ENCODE results near the gene RDH11. TPM values are rescaled to one million over a fixed set of nuclear protein-coding genes. Genes with fewer than 3 reads are reported as not detected.
A peak's percentile ranks its signal among the peaks of the same experiment; 100 is the strongest.

The RDH11 gene
- total RNA-seq, 1 donor from 2014 or later = 50.4 TPM

- DNase-seq (no peak), ATAC-seq (no peak)
- no peaks in the 10 kb centered on the region for H3K9me3 ChIP-seq
- H3K4me1 ChIP-seq = peaks cover 5% of the 10 kb centered on the region
- H3K36me3 ChIP-seq = no peaks in the 10 kb centered on the region
- intact Hi-C loops (cut with DNase I) = no loop called here
- H3K4me3 ChIP-seq = no peak overlapping the region
- TF ChIP-seq CTCF (IDR thresholded peaks at IDR 0.05) = no peak
- no peak overlapping the region for H3K27ac ChIP-seq
- H3K27me3 ChIP-seq (ENCODE audit: low read depth) = no peaks in the 10 kb centered on the region
These were observed 39.1 kb upstream of the RDH11 start for GRCh38 chr14:67734675-67735074.

- DNase-seq (no peak), ATAC-seq (no peak)
- Histone ChIP-seq H3K27me3 (ENCODE audit: low read depth) (no peaks in the 10 kb centered on the region), H3K36me3 (no peaks in the 10 kb centered on the region), H3K4me3 (no peak overlapping the region), H3K9me3 (no peaks in the 10 kb centered on the region), H3K4me1 (peaks cover 5% of the 10 kb centered on the region), H3K27ac (no peak overlapping the region)
- intact Hi-C loops (cut with DNase I) = no loop called here
- TF ChIP-seq CTCF (IDR thresholded peaks at IDR 0.05) = no peak
These were observed 38.1 kb upstream of the RDH11 start for GRCh38 chr14:67733616-67734015.

- no peaks in the 10 kb centered on the region for H3K27me3 ChIP-seq (ENCODE audit: low read depth)
- H3K9me3 ChIP-seq = no peaks in the 10 kb centered on the region
- no peaks in the 10 kb centered on the region for H3K36me3 ChIP-seq
- ATAC-seq (peak; percentile 76 to 83), DNase-seq (peak; percentile 57)
- TF ChIP-seq CTCF (IDR thresholded peaks at IDR 0.05) = no peak
- intact Hi-C loops (cut with DNase I) = no loop called here
- H3K4me1 ChIP-seq = no peaks in the 10 kb centered on the region
- H3K27ac ChIP-seq = no peak overlapping the region
- H3K4me3 ChIP-seq = no peak overlapping the region
These were observed 33.7 kb upstream of the RDH11 start for GRCh38 chr14:67729072-67729885.

GRCh38 chr14:67728258-67728657, 32.7 kb upstream of the RDH11 start:
- H3K4me3 ChIP-seq = no peak overlapping the region
- no peak for DNase-seq
- TF ChIP-seq CTCF (IDR thresholded peaks at IDR 0.05) = no peak
- no peak overlapping the region for H3K27ac ChIP-seq
- no peaks in the 10 kb centered on the region for H3K4me1 ChIP-seq
- no peak for ATAC-seq
- intact Hi-C loops (cut with DNase I) = no loop called here
- H3K36me3 ChIP-seq = no peaks in the 10 kb centered on the region
- no peaks in the 10 kb centered on the region for H3K27me3 ChIP-seq (ENCODE audit: low read depth)
- no peaks in the 10 kb centered on the region for H3K9me3 ChIP-seq

- no peak for ATAC-seq
These were observed 31.8 kb upstream of the RDH11 start for GRCh38 chr14:67727361-67727760.

More at GRCh38 chr14:67727361-67727760, 31.8 kb upstream of the RDH11 start:
- Histone ChIP-seq H3K4me1 (no peaks in the 10 kb centered on the region), H3K27ac (no peak overlapping the region), H3K9me3 (no peaks in the 10 kb centered on the region), H3K27me3 (ENCODE audit: low read depth) (no peaks in the 10 kb centered on the region), H3K36me3 (no peaks in the 10 kb centered on the region), H3K4me3 (no peak overlapping the region)
- intact Hi-C loops (cut with DNase I) = no loop called here
- TF ChIP-seq CTCF (IDR thresholded peaks at IDR 0.05) = no peak
- DNase-seq = no peak
